Stimulated activated naive CD4-positive, alpha-beta T cell (primary cell): Measurements from ENCODE around the gene ECPAS.
"Not testable (repeated sequence)": the region's sequence is repeated elsewhere in the genome, so short reads cannot be mapped to it uniquely, and the experiment has no call there.

Experiments used
- DNase-seq, 6 experiments: peaks; one replicate each; lab custom pipeline; 2025; lab: John Stamatoyannopoulos, UW

Gene ECPAS, protein sequence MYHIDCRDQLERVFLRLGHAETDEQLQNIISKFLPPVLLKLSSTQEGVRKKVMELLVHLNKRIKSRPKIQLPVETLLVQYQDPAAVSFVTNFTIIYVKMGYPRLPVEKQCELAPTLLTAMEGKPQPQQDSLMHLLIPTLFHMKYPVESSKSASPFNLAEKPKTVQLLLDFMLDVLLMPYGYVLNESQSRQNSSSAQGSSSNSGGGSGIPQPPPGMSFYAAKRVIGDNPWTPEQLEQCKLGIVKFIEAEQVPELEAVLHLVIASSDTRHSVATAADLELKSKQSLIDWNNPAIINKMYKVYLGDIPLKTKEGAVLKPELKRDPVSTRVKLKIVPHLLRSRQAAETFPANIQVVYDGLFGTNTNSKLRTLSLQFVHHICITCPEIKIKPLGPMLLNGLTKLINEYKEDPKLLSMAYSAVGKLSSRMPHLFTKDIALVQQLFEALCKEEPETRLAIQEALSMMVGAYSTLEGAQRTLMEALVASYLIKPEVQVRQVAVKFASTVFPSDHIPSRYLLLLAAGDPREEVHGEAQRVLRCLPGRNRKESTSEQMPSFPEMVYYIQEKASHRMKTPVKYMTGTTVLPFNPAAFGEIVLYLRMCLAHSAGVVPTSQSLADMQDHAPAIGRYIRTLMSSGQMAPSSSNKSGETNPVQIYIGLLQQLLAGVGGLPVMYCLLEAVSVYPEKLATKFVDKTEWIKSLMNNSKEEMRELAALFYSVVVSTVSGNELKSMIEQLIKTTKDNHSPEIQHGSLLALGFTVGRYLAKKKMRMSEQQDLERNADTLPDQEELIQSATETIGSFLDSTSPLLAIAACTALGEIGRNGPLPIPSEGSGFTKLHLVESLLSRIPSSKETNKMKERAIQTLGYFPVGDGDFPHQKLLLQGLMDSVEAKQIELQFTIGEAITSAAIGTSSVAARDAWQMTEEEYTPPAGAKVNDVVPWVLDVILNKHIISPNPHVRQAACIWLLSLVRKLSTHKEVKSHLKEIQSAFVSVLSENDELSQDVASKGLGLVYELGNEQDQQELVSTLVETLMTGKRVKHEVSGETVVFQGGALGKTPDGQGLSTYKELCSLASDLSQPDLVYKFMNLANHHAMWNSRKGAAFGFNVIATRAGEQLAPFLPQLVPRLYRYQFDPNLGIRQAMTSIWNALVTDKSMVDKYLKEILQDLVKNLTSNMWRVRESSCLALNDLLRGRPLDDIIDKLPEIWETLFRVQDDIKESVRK (N-terminal part only)

GRCh38 chr9:111483858-111484571 lies at the start of gene ECPAS:
ECPAS (minus strand) TSS chr9:111484383; CDS start chr9:111472918, 11,465 bp downstream.
- DNase-seq: peak; percentile 34 to 68 (median 56)

GRCh38 chr9:111533099-111533790 lies 49.1 kb upstream of the ECPAS start:
- no peak for DNase-seq

DNA sequence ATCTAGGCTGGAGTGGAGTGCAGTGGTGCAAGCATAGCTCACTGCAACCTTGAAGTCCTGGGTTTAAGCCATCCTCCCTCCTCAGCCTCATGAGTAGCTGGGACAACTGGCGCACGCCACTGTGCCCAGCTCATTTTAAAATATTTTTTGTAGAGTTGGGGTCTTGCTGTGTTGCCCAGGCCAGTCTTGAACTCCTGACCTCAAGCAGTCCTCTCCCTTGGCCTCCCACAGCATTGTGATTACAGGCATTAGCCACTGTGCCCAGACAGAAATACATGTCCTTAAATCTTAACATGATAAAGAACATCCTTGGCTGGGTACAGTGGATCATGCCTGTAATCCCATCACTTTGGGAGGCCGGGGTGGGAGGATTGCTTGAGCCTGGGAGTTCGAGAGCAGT lies 47.5 kb upstream of the ECPAS start:
- DNase-seq: no peak

DNA sequence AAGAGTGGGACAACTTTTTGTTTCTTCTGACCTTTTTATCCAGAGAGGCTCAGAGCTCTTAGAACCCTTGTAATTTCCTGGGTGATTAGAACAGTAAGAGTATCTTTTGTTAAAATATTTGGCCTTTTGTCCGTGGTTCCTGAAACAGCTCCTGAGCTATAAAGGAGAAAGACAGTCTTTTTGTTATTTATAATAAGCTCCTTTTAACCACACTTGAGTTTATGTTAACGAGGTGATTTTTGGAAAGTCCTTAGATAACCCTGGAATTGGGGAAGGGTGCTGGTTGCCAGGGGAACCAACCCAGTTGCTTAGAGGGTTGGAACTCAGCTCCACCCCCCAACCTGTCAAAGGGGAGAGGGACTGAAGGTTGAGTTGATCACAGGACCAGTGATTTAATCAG lies 45.6 kb upstream of the ECPAS start:
- no peak for DNase-seq

- no peak for DNase-seq
Measured at GRCh38 chr9:111527347-111527746, 43.2 kb upstream of the ECPAS start.

DNA sequence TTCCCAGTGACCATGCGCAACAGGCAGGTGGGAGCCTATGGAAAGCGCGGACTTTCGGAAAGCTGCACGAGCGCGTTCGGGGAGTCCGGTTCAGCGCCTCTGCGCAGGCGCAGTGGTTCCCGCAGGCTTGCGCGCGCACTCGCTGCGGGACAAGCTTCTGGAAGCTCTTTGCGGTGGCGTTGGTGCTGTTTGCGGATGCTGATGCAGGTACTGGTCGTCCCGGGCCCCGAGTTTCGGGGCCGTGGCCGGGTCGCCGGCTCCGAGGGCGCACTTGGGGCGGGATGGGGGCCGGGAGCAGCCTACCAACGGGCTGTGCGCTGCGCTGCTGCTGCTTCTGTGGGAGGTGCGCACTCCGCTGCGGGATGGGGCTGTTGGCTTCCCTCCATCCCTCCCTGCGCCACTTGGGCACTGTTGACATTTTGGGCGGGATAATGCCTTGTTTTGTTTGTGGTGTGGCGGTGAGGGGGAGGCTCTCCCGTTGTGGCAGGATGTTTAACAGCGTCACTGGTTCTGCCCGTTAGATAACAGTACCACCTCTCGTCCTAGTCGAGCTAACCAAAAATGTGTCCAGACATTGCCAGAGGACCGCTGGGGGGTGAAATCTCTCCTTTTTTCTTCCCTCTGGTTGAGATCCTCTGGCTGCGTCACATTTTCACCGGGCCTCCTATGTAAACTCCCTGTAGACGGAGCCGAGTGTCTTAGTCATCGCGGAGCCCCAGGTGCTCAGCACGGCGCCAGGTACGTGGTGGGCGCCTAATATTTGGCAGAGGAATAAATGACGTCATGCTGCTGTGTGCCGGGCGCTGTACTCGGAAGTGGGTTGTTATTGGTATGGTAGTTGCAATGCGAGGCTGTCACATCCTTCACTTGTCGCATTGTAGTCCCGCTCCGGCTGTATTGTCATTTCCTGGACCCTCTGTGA lies 41.1 kb upstream of the ECPAS start, which contains the start of gene ZNF483:
Gene ZNF483 (plus strand): TSS at position 124 of the 922 bp plus-strand sequence. CDS start 2,217 bp downstream, outside the sequence.
- DNase-seq: peak; percentile 51 to 74 (median 66)

- no peak for DNase-seq
Measured at GRCh38 chr9:111524731-111525055, 40.5 kb upstream of the ECPAS start.

DNA sequence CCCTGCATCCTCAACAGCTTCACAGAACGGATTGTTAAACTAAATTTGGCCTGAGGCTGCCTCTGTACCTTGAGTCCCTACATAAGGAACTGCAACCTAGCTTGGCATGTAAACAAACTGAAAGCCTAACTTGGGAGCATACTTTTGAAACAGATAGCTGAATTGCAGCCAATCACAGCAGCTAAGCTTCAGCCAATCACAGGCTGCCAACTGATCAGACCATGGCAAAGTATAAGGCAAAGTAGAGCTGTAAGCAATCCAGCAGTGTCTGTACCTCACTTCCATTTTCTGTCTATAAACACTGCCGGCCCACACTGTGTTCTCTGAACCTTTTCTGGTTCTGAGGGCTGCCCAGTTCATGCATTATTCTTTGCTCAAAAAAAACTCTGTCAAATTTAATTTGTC lies 31.9 kb upstream of the ECPAS start:
- no peak for DNase-seq

- DNase-seq: no peak
Measured at GRCh38 chr9:111514967-111515366, 30.8 kb upstream of the ECPAS start.

GRCh38 chr9:111511581-111511980 lies 27.4 kb upstream of the ECPAS start:
- DNase-seq: not testable (repeated sequence)

- no peak for DNase-seq
Measured at GRCh38 chr9:111502506-111502905, 18.3 kb upstream of the ECPAS start.

GRCh38 chr9:111501648-111502047 lies 17.5 kb upstream of the ECPAS start:
- DNase-seq: no peak

- DNase-seq: no peak
Measured at GRCh38 chr9:111501005-111501562, 16.9 kb upstream of the ECPAS start.

DNA sequence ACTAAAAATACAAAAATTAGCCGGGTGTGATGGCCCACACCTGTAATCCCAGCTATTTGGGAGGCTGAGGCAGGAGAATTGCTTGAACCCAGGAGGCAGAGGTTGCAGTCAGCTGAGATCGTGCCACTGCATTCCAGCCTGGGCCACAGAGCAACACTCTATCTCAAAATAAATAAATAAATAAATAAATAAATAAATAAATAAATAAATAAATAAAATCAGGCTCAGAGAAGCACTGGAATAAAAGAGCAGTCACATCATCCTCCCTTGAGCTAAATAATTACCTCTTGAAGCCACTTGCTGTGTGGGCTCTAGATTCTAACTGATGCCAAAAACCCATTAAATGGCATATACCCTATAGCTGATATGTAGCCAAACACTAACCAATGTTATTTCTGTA lies 13.0 kb upstream of the ECPAS start:
- DNase-seq: not testable (repeated sequence)

DNA sequence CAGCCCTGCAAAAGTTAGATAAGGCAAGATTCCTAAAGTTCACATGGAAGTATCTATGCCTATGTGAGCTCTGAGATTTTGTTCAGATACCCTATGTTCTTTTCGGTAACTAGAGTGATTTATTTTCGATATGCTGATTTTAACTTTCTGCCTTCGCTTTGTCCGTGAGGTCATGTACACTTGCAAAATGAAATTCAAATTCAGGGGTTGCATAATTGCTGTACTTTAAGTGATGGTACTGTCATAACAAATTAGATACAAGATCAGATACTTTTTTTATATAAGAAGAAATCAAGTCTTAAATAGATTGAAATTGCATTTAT lies 350 bp upstream of the ECPAS start:
- peak in 1 of 6 experiments; percentile 28 for DNase-seq

DNA sequence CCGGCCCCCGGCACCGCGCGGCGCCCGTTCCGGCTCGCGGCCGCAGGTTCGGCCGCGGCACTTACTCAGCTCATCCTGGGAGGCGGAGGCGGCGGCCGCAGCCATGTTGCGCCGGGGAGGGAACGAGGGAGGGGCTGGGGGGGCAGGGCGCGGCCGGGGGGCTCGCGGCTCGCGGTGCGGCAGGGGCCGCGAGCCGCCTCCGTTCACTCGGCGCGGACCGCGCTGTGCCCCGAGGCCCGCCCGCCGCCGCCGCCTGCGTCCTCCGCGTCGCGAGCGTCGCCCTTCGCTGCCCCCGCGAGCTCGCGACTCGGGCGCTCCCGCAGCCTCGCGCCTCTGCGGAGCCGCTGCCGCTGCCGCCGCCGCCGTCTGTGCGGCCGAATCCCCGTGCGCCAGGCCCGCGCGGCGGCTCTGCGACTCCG lies 735 bp downstream of the ECPAS start:
- DNase-seq: peak in 5 of 6 experiments; percentile 33 to 59 (median 45)

GRCh38 chr9:111482694-111483438 lies 1.3 kb downstream of the ECPAS start:
- peak; percentile 29 to 64 (median 48) for DNase-seq

GRCh38 chr9:111481885-111482636 lies 2.1 kb downstream of the ECPAS start:
- peak in 1 of 6 experiments; percentile 29 for DNase-seq
